Neural progenitor cell (in vitro differentiated cells): ENCODE results near the gene INS. TPM values are rescaled to one million over a fixed set of nuclear protein-coding genes. Genes with fewer than 3 reads are reported as not detected.

ENCODE experiments used
- DNase-seq: peaks from one replicate; pipeline ENCODE4 v3.0.0-alpha.2; 2016; ENCODE audit warnings: low spot score
- H2AFZ ChIP-seq: fragments of 200-600 bp; sonication (generic); replicated peaks from 2 replicates; pipeline ENCODE4 v1.6.1; 2016; ENCODE audit warnings: antibody characterized with exemption
- H3F3A ChIP-seq: fragments of 200-600 bp; sonication (generic); 2 replicates; pipeline ENCODE4 v1.6.1; 2016; ENCODE audit warnings: antibody characterized with exemption, low read depth
- H3K27ac ChIP-seq: fragments of 200-600 bp; sonication (generic); 2 replicates; pipeline ENCODE4 v1.5.1; 2016; ENCODE audit warnings: mild to moderate bottlenecking
- H3K27me3 ChIP-seq: fragments of 200-600 bp; sonication (generic); 2 replicates; pipeline ENCODE4 v1.6.1; 2016; ENCODE audit warnings: mild to moderate bottlenecking, moderate library complexity
- H3K36me3 ChIP-seq: fragments of 200-600 bp; sonication (generic); 2 replicates; pipeline ENCODE4 v1.5.1; 2016
- H3K4me1 ChIP-seq: fragments of 200-600 bp; sonication (generic); 2 replicates; pipeline ENCODE4 v1.6.1; 2016; ENCODE audit warnings: mixed run types
- H3K4me2 ChIP-seq: fragments of 200-600 bp; sonication (generic); 2 replicates; pipeline ENCODE4 v1.6.1; 2016
- H3K4me3 ChIP-seq: fragments of 200-600 bp; sonication (generic); 2 replicates; pipeline ENCODE4 v1.5.1; 2016
- H3K79me2 ChIP-seq: fragments of 200-600 bp; sonication (generic); 2 replicates; pipeline ENCODE4 v1.6.1; 2016; ENCODE audit warnings: low read depth
- H3K9ac ChIP-seq: fragments of 200-600 bp; sonication (generic); 2 replicates; pipeline ENCODE4 v1.6.1; 2016
- H3K9me3 ChIP-seq: fragments of 200-600 bp; sonication (generic); 2 replicates; pipeline ENCODE4 v1.5.1; 2016; ENCODE audit warnings: low read depth
- H4K20me1 ChIP-seq: fragments of 200-600 bp; sonication (generic); 2 replicates; pipeline ENCODE4 v1.6.1; 2016; ENCODE audit warnings: low read depth
- H3K27ac Mint-ChIP-seq: 3 replicates; pipeline ENCODE4 v1.8.0; 2021; ENCODE audit warnings: mixed read lengths
- H3K27me3 Mint-ChIP-seq: 2 replicates; pipeline ENCODE4 v1.8.0; 2022; ENCODE audit warnings: low read depth, mild to moderate bottlenecking, inconsistent platforms, moderate library complexity, mixed read lengths; ENCODE audit not compliant: insufficient read depth
- H3K36me3 Mint-ChIP-seq: 3 replicates; pipeline ENCODE4 v1.8.0; 2021; ENCODE audit warnings: mixed read lengths
- H3K4me1 Mint-ChIP-seq: 3 replicates; pipeline ENCODE4 v1.8.0; 2021; ENCODE audit warnings: mixed read lengths
- H3K4me3 Mint-ChIP-seq: 3 replicates; pipeline ENCODE4 v1.8.0; 2021; ENCODE audit warnings: mild to moderate bottlenecking, moderate library complexity, mixed read lengths
- H3K9me3 Mint-ChIP-seq: 3 replicates; pipeline ENCODE4 v1.8.0; 2020; ENCODE audit warnings: mixed read lengths
- CTCF ChIP-seq: fragments of 200-600 bp; sonication (generic); IDR thresholded peaks from 2 replicates; pipeline ENCODE4 v1.5.1; 2017; ENCODE audit warnings: antibody characterized with exemption, mild to moderate bottlenecking
- EZH2 ChIP-seq: fragments of 200-600 bp; sonication (generic); IDR thresholded peaks from 2 replicates; pipeline ENCODE4 v1.6.1; 2017; ENCODE audit warnings: antibody characterized with exemption, mild to moderate bottlenecking, moderate library complexity
- EZH2phosphoT487 ChIP-seq: fragments of 200-600 bp; sonication (generic); IDR thresholded peaks from 2 replicates; pipeline ENCODE4 v1.6.1; 2017; ENCODE audit warnings: antibody characterized with exemption
- total RNA-seq: library from RNA; depleted of rRNA; stranded (reverse); fragments of >200 nt; gene quantifications from 2 replicates; pipeline ENCODE4 v1.2.3, GENCODE V29; 2015; ENCODE audit warnings: low replicate concordance

INS gene
- total RNA-seq, 1 donor from 2014 or later, result not detected

GRCh38 chr11:2200536-2200935 lies 39.5 kb upstream of the INS start:
- H3K4me1 Mint-ChIP-seq, result peaks cover 10% of the 10 kb centered on the region
- H3K27ac Mint-ChIP-seq, result no peak overlapping the region
- H3K4me3 Mint-ChIP-seq, result no peak overlapping the region

GRCh38 chr11:2199466-2200341 lies 38.7 kb upstream of the INS start:
- no peak overlapping the region for H3K4me3 Mint-ChIP-seq
- H3K9me3 ChIP-seq, result no peaks in the 10 kb centered on the region
- H3K4me1 ChIP-seq, result peaks cover 1% of the 10 kb centered on the region
- H3K4me2 ChIP-seq, result no peak overlapping the region
- no peaks in the 10 kb centered on the region for H4K20me1 ChIP-seq
- peaks cover 5% of the 10 kb centered on the region for H3K9me3 Mint-ChIP-seq
- H2AFZ ChIP-seq, result peak overlapping the region; percentile 10
- peaks cover 11% of the 10 kb centered on the region for H3K4me1 Mint-ChIP-seq
- no peak overlapping the region for H3K9ac ChIP-seq
- no peaks in the 10 kb centered on the region for H3K36me3 Mint-ChIP-seq
- H3K36me3 ChIP-seq, result no peaks in the 10 kb centered on the region
- no peak for TF ChIP-seq CTCF
- TF ChIP-seq EZH2, result no peak
- TF ChIP-seq EZH2phosphoT487, result no peak
- H3K27ac Mint-ChIP-seq, result no peak overlapping the region
- peaks cover 10% of the 10 kb centered on the region for H3K27me3 ChIP-seq
- H3K27ac ChIP-seq, result no peak overlapping the region
- no peaks in the 10 kb centered on the region for H3F3A ChIP-seq
- no peaks in the 10 kb centered on the region for H3K79me2 ChIP-seq
- peaks cover 14% of the 10 kb centered on the region for H3K27me3 Mint-ChIP-seq
- H3K4me3 ChIP-seq, result no peak overlapping the region
- DNase-seq, result no peak

More at GRCh38 chr11:2200536-2200935, 39.5 kb upstream of the INS start:
- H3F3A ChIP-seq, result no peaks in the 10 kb centered on the region
- no peaks in the 10 kb centered on the region for H3K36me3 ChIP-seq
- H3K27me3 ChIP-seq, result peaks cover 10% of the 10 kb centered on the region
- Mint-ChIP-seq H3K9me3 (peaks cover 5% of the 10 kb centered on the region), H3K27me3 (peaks cover 14% of the 10 kb centered on the region), H3K36me3 (no peaks in the 10 kb centered on the region)
- H3K4me2 ChIP-seq, result no peak overlapping the region
- TF ChIP-seq EZH2phosphoT487 (no peak), EZH2 (no peak), CTCF (no peak)
- no peak overlapping the region for H3K9ac ChIP-seq
- no peaks in the 10 kb centered on the region for H3K79me2 ChIP-seq
- no peak for DNase-seq
- H4K20me1 ChIP-seq, result no peaks in the 10 kb centered on the region
- H3K27ac ChIP-seq, result no peak overlapping the region
- no peaks in the 10 kb centered on the region for H3K4me1 ChIP-seq
- H3K4me3 ChIP-seq, result no peak overlapping the region
- H3K9me3 ChIP-seq, result no peaks in the 10 kb centered on the region
- peak overlapping the region; percentile 10 for H2AFZ ChIP-seq

- H4K20me1 ChIP-seq, result no peaks in the 10 kb centered on the region
- TF ChIP-seq EZH2phosphoT487 (no peak), CTCF (no peak), EZH2 (no peak)
- no peak overlapping the region for H3K4me2 ChIP-seq
- Mint-ChIP-seq H3K27me3 (peaks cover 16% of the 10 kb centered on the region), H3K4me1 (peaks cover 12% of the 10 kb centered on the region), H3K4me3 (no peak overlapping the region), H3K27ac (no peak overlapping the region), H3K9me3 (peaks cover 5% of the 10 kb centered on the region), H3K36me3 (no peaks in the 10 kb centered on the region)
- no peaks in the 10 kb centered on the region for H3K79me2 ChIP-seq
- no peaks in the 10 kb centered on the region for H3K36me3 ChIP-seq
- H3K27me3 ChIP-seq, result peaks cover 10% of the 10 kb centered on the region
- H3F3A ChIP-seq, result no peaks in the 10 kb centered on the region
- DNase-seq, result no peak
- H3K4me1 ChIP-seq, result peaks cover 5% of the 10 kb centered on the region
- no peaks in the 10 kb centered on the region for H3K9me3 ChIP-seq
- no peak overlapping the region for H3K4me3 ChIP-seq
- no peak overlapping the region for H2AFZ ChIP-seq
- no peak overlapping the region for H3K9ac ChIP-seq
- H3K27ac ChIP-seq, result no peak overlapping the region
Observed at GRCh38 chr11:2198621-2199365, 37.8 kb upstream of the INS start.
